OCI-LY1 (cell line): ENCODE results near the gene LCN12.

Source experiments
- EZH2 ChIP-seq: fragments of 200-600 bp; sonication (generic), shearing (Covaris generic); IDR thresholded peaks from 2 replicates; pipeline ENCODE4 v1.8.0; 2017; ENCODE audit warnings: borderline replicate concordance, mixed run types, mild to moderate bottlenecking, antibody characterized with exemption, low read length, moderate library complexity, mixed read lengths
- TF ChIP-seq, protein P1 (sequence below): fragments of 200-600 bp; sonication (generic), shearing (Covaris generic); IDR thresholded peaks from 2 replicates; pipeline ENCODE4 v1.5.1; 2017; ENCODE audit warnings: mild to moderate bottlenecking, antibody characterized with exemption, low read length, moderate library complexity, mixed read lengths

DNA sequence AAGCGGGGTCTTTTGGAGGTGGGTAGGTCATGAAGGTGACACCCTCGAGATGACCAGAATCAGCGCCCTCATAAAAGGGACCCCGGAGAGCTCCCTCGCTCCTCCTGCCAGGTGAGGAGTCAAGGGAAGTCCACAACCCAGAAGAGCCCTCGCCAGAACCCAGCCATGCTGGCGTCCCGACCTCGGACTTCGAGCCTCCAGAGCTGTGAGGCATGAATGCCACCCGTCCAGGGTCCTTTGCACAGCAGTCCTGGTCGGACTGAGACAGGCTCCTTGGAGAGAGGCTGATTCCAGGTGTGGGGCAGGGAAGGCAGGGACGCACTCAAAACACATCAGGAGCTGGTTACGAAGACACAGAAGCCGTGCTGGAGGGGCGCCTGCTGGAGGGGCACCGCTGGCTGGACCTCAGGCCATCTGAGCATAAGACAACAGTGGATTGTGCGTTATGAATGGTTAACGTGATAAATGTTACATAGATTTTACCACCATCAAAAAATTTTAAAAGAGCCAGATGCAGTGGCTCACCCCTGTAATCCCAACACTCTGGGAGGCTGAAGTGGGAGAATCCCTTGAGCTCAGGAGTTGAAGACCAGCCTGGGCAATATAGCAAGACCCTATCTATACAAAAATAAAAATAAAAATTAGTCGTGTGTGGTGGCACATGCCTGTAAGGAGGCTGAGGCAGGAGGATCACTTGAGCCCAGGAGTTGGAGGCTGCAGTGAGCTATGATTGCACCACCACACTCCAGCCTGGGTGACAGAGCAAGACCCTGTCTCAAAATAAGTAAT, 50.0 kb downstream of the LCN12 start:
- TF ChIP-seq, protein P1, sequence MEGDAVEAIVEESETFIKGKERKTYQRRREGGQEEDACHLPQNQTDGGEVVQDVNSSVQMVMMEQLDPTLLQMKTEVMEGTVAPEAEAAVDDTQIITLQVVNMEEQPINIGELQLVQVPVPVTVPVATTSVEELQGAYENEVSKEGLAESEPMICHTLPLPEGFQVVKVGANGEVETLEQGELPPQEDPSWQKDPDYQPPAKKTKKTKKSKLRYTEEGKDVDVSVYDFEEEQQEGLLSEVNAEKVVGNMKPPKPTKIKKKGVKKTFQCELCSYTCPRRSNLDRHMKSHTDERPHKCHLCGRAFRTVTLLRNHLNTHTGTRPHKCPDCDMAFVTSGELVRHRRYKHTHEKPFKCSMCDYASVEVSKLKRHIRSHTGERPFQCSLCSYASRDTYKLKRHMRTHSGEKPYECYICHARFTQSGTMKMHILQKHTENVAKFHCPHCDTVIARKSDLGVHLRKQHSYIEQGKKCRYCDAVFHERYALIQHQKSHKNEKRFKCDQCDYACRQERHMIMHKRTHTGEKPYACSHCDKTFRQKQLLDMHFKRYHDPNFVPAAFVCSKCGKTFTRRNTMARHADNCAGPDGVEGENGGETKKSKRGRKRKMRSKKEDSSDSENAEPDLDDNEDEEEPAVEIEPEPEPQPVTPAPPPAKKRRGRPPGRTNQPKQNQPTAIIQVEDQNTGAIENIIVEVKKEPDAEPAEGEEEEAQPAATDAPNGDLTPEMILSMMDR = no peak
- TF ChIP-seq EZH2 = no peak
